NCI-H2196 treated with DMSO at 0.1 percent for 48 hours (cell line): Measurements from ENCODE around the gene B9D1.

Experiments used
- DNase-seq: peaks from one replicate; lab custom pipeline; 2025; ENCODE audit not compliant: unreplicated experiment; lab: John Stamatoyannopoulos, UW

The B9D1 gene

DNA sequence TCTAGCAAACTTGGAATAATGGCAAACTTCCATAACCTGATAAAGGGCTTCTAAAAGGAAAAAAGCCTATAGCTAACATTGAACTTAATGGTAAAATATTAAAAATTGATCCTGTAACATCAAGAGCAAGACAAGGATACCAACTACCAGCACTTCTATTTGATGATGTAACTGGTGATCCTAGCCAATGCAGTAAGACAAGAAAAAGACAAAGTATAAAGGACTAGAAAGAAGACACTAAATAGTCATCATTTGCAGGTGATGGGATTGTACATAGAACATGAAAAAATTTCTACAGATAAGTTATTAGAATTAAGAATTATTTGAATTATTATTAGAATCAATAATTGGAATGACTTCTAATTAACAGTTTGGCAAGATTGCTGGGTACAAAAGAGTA lies 37.0 kb downstream of the B9D1 start:
- no peak for DNase-seq

DNA sequence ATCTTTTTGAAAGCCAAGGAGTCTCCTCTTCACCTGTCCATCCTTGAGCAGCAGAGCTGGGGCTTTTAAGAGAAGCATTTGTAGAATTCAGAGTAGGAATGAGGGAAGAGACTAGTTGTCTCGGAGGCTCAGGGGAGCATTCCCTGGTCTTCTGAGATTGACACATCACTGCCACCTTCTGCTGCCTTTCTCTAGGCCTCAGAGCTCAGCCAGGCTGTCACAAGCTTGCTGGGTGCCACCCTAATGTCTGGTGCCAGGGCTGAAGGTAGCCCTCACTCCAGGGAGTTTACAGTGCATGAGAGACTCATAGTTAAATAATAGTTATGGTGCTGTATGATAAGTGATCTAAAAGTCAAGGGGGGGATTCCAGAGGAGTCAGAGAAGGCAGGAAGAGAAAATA lies 39.7 kb downstream of the B9D1 start:
- DNase-seq = no peak

DNA sequence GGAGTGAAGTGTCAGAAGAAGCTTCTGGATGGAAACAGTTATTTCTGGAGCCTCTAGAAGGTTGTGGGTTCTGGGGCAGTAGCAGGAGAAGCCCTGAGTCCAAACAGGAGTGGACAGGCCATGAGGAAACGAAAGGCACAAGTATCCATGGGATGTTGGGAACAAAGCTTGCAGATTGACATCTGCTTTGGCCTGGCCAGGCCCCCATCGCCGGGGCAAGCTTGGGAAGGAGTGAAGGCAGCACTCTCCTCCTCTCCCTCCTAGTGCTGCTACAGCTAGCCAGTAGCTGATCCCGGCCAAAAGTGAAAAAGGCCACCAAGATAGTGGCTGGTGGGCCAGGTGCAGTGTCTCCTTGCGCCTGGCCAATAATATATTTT lies 40.4 kb downstream of the B9D1 start:
- DNase-seq = no peak

DNA sequence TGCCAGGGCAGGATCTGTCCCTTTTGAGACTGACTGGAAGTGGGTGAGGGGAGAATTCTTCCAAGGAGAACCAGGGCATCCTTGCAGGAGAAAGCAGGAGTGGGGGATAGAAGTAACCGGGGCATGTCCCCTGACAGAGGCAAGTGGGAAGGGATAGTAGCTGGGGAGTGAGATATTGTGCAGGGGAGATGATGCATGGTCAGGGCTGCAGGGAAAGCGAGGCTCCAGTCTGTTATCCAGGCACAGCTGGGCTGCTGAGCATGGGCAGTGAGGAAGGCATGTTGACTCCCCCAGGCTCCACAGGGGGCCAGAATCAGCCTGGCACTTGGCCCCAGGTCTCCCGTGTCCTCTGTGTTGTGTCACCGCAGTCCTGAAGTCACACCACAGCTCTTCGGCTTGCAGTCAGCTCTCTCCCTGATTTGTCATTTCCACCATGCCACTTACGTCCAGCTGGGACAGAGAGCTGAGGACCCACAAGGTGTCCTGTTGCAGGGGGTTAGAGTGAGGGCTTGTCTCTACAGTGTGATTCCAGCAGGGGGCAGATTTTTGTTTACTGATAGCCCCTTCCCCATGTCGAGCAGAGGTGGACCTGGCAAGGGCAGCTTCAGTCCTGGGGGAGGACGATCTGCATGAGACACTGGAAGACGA lies 40.9 kb downstream of the B9D1 start:
- DNase-seq = no peak

DNA sequence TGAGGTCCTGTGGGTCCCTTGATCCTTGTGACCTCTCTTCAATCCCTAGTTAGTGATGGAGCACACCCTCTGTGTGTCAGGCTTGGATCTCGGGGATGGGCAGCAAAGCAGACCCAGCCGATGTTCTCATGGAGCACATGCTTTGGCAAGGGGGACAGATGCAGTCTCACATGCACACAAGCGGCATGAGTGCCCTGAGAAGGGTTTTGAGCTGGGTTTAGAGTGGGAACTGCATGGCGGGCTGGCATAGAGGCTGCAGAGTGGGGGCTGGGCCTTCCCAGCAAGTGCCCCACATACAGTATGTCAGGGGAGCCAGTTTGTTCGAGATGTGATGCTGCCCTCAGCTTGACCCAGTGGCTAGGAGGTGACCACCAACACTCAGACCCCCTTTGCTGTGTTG lies 41.6 kb downstream of the B9D1 start:
- DNase-seq = no peak

GRCh38 chr17:19319771-19320505 lies 42.6 kb downstream of the B9D1 start:
- no peak for DNase-seq

- DNase-seq = no peak
These were observed 43.9 kb downstream of the B9D1 start for GRCh38 chr17:19318611-19319010.

DNA sequence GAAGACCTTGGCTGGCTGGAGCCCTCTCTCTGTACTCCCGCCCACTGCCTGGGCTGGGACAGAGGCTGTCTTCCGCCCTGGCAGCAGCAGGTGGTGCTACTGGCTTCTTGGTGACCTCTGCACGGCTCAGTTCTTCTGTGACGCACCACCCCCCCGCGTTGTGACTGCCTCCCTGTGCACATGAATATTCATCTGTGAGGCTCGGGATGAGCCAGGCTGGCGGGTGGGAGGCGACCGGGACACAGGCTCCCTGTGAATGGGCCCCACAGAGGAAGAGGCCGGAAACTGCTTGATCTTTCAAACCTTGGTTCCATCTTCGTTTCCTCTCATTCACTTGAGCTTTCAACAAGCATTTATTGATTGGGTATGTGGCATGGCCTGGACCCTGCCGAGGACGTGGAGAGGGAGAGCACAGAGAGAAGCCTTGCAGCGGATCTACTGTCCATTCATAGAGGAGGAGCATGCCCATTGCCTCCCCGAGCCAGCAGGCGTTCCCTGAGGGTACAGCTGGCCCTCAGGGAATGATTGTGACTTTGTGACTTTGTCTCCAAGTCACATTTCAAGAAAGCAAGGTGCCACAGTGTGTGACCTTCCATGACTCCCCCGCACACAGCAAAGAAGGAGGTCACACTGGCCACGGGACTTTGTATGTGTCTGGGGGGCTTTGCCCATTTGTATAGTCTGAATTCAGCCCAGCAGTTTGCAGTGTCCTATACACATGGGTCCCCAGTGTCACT lies 45.0 kb downstream of the B9D1 start:
- DNase-seq = peak; percentile 73

- no peak for DNase-seq
These were observed 45.7 kb downstream of the B9D1 start for GRCh38 chr17:19316761-19317358.

DNA sequence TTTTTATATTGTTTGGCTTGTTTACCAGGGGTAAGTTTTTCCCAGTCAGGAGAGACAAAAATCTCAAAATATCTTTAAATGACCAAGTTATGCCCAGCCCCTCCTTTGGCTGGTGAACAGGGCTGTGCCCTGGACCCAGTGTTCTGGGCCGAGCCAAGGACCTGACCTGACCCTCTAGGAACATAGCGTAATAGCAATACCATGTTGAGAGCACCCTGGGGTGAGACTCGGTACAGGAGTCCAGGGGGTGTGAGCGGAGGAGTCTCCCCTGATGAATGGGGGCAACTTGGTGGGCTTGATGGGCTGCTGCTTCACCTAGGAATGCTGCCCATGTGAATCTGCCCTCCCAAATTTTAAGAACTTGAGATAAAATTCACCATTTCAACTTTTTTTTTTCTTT lies 47.4 kb downstream of the B9D1 start:
- DNase-seq = no peak

DNA sequence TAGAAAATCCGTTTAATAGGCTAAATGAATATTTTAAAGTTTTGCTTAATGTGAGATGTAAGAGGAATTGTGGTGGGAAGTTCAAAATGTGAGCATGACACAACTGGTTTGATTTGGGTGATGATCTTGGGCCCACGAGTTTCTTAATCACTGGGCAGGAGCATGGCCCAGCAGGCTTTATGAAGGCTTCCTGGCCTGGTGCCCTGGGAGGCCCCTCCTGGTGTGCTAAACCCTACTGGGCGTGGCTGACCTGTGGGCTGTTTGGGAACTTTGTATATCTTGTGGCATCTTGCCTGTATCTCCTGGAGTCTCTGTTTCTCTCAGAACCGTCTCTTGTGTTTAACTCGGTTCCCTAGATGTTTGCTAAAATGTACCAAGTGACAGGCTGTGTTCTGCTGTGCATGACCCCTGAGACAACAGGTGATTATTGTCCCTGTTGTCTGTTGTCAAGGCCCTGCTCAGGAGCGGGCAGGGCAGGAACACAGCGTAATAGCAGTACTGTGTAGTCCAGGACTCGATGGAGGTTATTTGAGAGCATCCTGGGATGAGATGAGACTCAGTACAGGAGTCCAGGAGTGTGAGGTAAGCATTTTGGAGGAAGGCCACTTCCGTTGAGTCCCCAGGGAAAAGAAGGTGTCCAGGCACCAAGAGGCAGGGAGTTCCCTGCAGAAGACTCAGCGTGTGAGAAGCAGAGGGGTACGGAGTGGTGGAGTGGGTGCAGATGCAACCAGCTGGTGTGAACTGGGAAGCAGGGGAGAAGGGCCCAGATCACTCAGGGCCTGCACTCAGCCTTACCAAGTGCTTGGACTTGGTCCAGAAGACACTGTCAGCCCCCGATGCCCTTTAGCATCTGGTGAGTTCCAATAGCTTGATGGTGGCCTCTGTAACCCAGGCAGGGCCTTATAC lies 48.5 kb downstream of the B9D1 start:
- DNase-seq = no peak

- no peak for DNase-seq
These were observed 49.3 kb downstream of the B9D1 start for GRCh38 chr17:19313066-19313745.

DNA sequence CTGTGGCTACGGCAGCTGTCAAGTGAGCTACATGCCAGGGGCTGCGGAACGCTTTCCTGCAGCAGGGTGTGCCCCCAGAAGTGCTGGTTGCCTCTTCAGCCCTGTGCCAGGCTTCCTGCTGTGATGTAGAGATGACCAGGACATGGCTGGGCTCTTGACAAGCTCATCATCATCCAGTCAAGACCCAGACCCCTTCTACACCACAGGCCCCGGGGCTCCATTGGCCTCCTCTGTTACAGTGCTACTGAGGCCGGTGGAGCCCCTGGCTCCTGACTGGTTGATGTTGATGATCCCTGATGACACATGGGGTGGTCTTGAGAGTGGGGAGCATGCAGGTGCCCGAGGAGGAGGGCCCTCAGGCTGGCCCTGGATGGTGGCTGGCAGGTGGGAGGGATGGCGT lies 50.1 kb downstream of the B9D1 start:
- DNase-seq = no peak

DNA sequence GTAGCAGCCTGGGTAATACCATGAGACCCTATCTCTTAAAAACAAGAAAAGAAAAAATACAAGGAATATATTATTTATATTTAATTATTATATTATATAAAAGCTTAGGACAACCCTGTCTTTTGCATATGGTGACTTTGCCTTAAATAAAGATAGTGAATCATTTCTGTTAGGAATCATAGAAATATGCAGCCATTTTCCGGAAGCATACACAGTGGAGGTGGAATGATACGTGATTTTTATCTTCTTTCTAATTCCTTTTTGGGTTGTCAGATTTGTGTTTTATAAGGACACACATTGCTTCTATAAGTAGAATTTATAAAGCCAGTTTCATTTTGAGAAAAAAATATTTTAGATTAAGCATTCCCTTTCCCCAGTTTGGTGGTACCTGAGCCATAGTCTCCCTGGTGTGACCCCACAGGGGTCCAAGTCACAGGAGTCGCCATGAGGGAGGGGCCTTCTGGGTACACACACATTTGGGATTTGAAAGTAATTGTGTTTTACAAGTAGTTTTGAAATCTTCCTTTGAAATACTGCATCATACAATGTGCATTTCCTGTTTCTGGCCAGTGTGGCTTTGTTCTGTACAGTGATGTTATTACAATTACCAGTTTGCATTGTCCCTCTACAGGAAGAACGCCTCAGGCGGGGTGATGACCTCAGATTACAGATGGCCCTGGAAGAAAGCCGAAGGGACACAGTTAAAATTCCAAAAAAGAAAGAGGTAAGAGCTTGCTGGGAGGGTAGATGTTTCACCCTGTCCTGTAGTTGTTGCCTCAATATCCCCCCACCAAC lies 50.9 kb downstream of the B9D1 start:
- no peak for DNase-seq

- no peak for DNase-seq
These were observed 51.5 kb downstream of the B9D1 start for GRCh38 chr17:19311016-19311415.

GRCh38 chr17:19310151-19310550 lies 52.4 kb downstream of the B9D1 start:
- no peak for DNase-seq

DNA sequence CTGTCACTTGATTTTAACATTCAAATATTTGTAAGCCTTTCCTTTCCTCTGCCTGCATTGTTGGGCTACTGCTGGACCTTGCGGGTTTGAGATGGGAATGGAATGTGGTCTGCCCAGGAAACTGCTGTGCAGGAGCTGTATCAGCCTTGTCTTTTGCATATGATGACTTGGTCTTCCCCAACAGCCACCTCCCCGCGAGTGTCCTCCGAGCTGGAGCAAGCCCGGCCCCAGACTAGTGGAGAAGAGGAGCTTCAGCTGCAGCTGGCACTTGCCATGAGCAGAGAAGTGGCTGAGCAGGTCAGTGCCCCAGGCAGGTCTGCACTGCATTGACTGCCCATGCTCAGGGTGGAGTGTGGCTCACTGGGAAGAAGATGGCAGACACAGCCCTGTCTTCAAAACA lies 52.8 kb downstream of the B9D1 start:
- DNase-seq = no peak

GRCh38 chr17:19308398-19308797 lies 54.1 kb downstream of the B9D1 start:
- no peak for DNase-seq

DNA sequence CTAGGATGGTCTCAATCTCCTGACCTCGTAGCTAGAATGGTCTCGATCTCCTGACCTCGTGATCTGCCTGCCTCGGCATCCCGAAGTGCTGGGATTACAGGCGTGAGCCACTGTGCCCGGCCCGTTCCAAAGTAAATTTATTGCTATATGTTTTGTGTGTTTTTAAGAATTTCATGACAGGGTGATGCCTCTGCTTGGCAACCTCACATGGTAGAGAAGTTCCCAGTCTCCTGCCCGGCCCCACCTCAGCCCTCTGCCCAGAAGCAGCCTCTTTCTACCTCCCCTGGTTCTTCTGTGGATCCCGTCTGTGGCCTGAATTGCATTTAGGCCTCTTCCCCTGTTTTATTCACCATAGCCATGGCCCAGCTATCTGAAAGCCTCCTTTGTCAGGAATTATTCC lies 55.0 kb downstream of the B9D1 start:
- DNase-seq = no peak
